CD14-positive monocyte (primary cell): ENCODE results near the gene MPST. TPM values are rescaled to one million over a fixed set of nuclear protein-coding genes. Genes with fewer than 3 reads are reported as not detected.

Experiments
- DNase-seq, 3 donors: peaks; one replicate each; pipeline ENCODE4 v3.0.0-alpha.2; 2011 to 2022
- H2AFZ ChIP-seq: 2 replicates; pipeline ENCODE4 v1.6.0; 2012; ENCODE audit warnings: mild to moderate bottlenecking, low read depth, low read length, inconsistent platforms; ENCODE audit not compliant: insufficient read depth, poor library complexity, severe bottlenecking
- H3K27ac ChIP-seq, 2 donors: 1 replicate in 1 of 2; 2 replicates in 1 of 2; pipeline ENCODE4 v1.5.1; 2012 to 2013; ENCODE audit warnings: low read length in 2 of 2, control low read depth in 1 of 2, inconsistent platforms in 1 of 2, low read depth in 1 of 2, mild to moderate bottlenecking in 1 of 2
- H3K27me3 ChIP-seq, 2 donors: one replicate each; pipeline versions ENCODE4 v1.6.0 to v1.6.1; 2011 to 2013; ENCODE audit warnings: low read length in 2 of 2; ENCODE audit not compliant: control insufficient read depth in 2 of 2, insufficient read depth in 2 of 2
- H3K36me3 ChIP-seq, 2 donors: replicated peaks in 1 of 2; 1 replicate in 1 of 2; 2 replicates in 1 of 2; pipeline versions ENCODE4 v1.5.1 to v1.6.1; 2012 to 2013; ENCODE audit warnings: low read length in 2 of 2, control low read depth in 1 of 2, inconsistent platforms in 1 of 2, mild to moderate bottlenecking in 1 of 2; ENCODE audit not compliant: insufficient read depth in 2 of 2, control insufficient read depth in 1 of 2
- H3K4me1 ChIP-seq, 2 donors: 1 replicate in 1 of 2; 2 replicates in 1 of 2; pipeline versions ENCODE4 v1.5.1 to v1.6.1; 2012 to 2013; ENCODE audit warnings: low read length in 2 of 2, control low read depth in 1 of 2, inconsistent platforms in 1 of 2, mild to moderate bottlenecking in 1 of 2, moderate library complexity in 1 of 2; ENCODE audit not compliant: insufficient read depth in 2 of 2, control insufficient read depth in 1 of 2
- H3K4me2 ChIP-seq: replicated peaks from 2 replicates; pipeline ENCODE3; 2012; ENCODE audit warnings: low read length, moderate library complexity, mild to moderate bottlenecking; ENCODE audit not compliant: poor library complexity, severe bottlenecking; ENCODE audit errors: extremely low read depth
- H3K4me3 ChIP-seq, 3 experiments: fragments of 200-600 bp in 1 of 3; sonication (generic) in 1 of 3; replicated peaks in 1 of 3; 1 replicate in 2 of 3; 2 replicates in 1 of 3; pipeline ENCODE4 v1.5.1; 2011 to 2013; ENCODE audit warnings: low read length in 3 of 3, mild to moderate bottlenecking in 3 of 3, control low read depth in 2 of 3, low read depth in 2 of 3, inconsistent platforms in 1 of 3, moderate library complexity in 1 of 3
- H3K79me2 ChIP-seq: 2 replicates; pipeline ENCODE4 v1.6.0; 2012; ENCODE audit warnings: mild to moderate bottlenecking, control low read depth, inconsistent platforms, low read length, moderate library complexity; ENCODE audit not compliant: insufficient read depth
- H3K9ac ChIP-seq: 2 replicates; pipeline ENCODE4 v1.6.0; 2017; ENCODE audit warnings: low read length, mild to moderate bottlenecking; ENCODE audit not compliant: insufficient read depth, poor library complexity, severe bottlenecking
- H3K9me3 ChIP-seq, 2 donors: replicated peaks in 1 of 2; 1 replicate in 1 of 2; 2 replicates in 1 of 2; pipeline versions ENCODE4 v1.5.1 to v1.6.1; 2012 to 2013; ENCODE audit warnings: low read length in 2 of 2, control low read depth in 1 of 2; ENCODE audit not compliant: control insufficient read depth in 1 of 2, insufficient read depth in 1 of 2
- H4K20me1 ChIP-seq: 2 replicates; pipeline ENCODE4 v1.6.0; 2012; ENCODE audit warnings: mild to moderate bottlenecking, low read length, control low read depth, moderate library complexity; ENCODE audit not compliant: insufficient read depth
- H3K27ac Mint-ChIP-seq, 7 donors: one replicate each; pipeline ENCODE4 v1.8.0; 2020; ENCODE audit warnings: mild to moderate bottlenecking in 7 of 7, mixed read lengths in 7 of 7, moderate library complexity in 6 of 7, inconsistent platforms in 2 of 7
- H3K27me3 Mint-ChIP-seq, 3 donors: one replicate each; pipeline ENCODE4 v1.8.0; 2021 to 2022; ENCODE audit warnings: low read depth in 3 of 3, mild to moderate bottlenecking in 3 of 3, mixed read lengths in 3 of 3, moderate library complexity in 3 of 3, inconsistent platforms in 1 of 3
- H3K36me3 Mint-ChIP-seq, 2 donors: one replicate each; pipeline ENCODE4 v1.8.0; 2020; ENCODE audit warnings: mixed read lengths in 2 of 2, inconsistent platforms in 1 of 2, mild to moderate bottlenecking in 1 of 2
- H3K4me1 Mint-ChIP-seq: one replicate; pipeline ENCODE4 v1.8.0; 2020; ENCODE audit warnings: mild to moderate bottlenecking, mixed read lengths
- H3K4me3 Mint-ChIP-seq, 2 donors: one replicate each; pipeline ENCODE4 v1.8.0; 2020; ENCODE audit warnings: mild to moderate bottlenecking in 2 of 2, mixed read lengths in 2 of 2, moderate library complexity in 1 of 2
- H3K9me3 Mint-ChIP-seq, 7 donors: one replicate each; pipeline ENCODE4 v1.8.0; 2020 to 2022; ENCODE audit warnings: mixed read lengths in 7 of 7, mild to moderate bottlenecking in 6 of 7, moderate library complexity in 6 of 7, inconsistent platforms in 2 of 7
- CTCF ChIP-seq: fragments of 200-600 bp; IDR thresholded peaks from one replicate; pipeline ENCODE4 v1.8.0; 2022; ENCODE audit warnings: antibody characterized with exemption, mild to moderate bottlenecking
- WGBS: methylation state at CpG from one replicate; pipeline ENCODE4 v1.1.5; 2013; ENCODE audit warnings: missing lambda C conversion rate; ENCODE audit not compliant: insufficient coverage; 5-methylcytosine and 5-hydroxymethylcytosine counted together
- intact Hi-C, 2 donors: fragments of 100-400 bp; cut with micrococcal nuclease; formaldehyde crosslinking; loops; one replicate each; pipeline versions ENCODE4 v1.15.0 to v1.15.1; 2023
- polyA plus RNA-seq, 3 donors: library from polyadenylated mRNA; depleted of rRNA in 1 of 3; unstranded in 2 of 3; stranded (reverse) in 1 of 3; fragments of 300-500 nt in 2 of 3; fragments of >200 nt in 1 of 3; fragmentation: Illumina TruSeq in 2 of 3; gene quantifications; 1 replicate in 2 of 3; 2 replicates in 1 of 3; pipeline ENCODE4 v1.2.3, GENCODE V29; 2012 to 2021

Gene MPST
- polyA plus RNA-seq, 3 donors, result 27.9 to 53.7 (median 51.2) TPM

- DNase-seq, result no peak
- TF ChIP-seq CTCF, result no peak
- no peak overlapping the region for H3K27ac ChIP-seq
Observed at GRCh38 chr22:37064553-37064952, 45.0 kb downstream of the MPST start.

GRCh38 chr22:37065180-37065579 lies 45.6 kb downstream of the MPST start:
- H3K4me3 Mint-ChIP-seq, result no peak overlapping the region
- no peak overlapping the region for H2AFZ ChIP-seq
- H3K4me3 ChIP-seq, result no peak overlapping the region
- no peak for TF ChIP-seq CTCF
- no peak overlapping the region for H3K27ac ChIP-seq
- peaks cover 4 to 5% of the 10 kb centered on the region in 2 donors for H3K36me3 ChIP-seq
- H3K4me1 Mint-ChIP-seq, result no peaks in the 10 kb centered on the region
- no peaks in the 10 kb centered on the region for H3K79me2 ChIP-seq
- WGBS, result 97% methylated on average over 3 of the region's 3 CpGs
- peaks cover 20 to 33% (median 32%) of the 10 kb centered on the region in 3 donors for H3K27me3 Mint-ChIP-seq
- peaks cover 3 to 14% of the 10 kb centered on the region in 2 donors for H3K36me3 Mint-ChIP-seq
- H3K4me1 ChIP-seq, result no peaks in the 10 kb centered on the region
- H3K27me3 ChIP-seq, result peaks cover 10 to 26% of the 10 kb centered on the region in 2 donors
- H3K4me2 ChIP-seq, result no peak overlapping the region
- no peak overlapping the region for H3K27ac Mint-ChIP-seq
- no peaks in the 10 kb centered on the region for H4K20me1 ChIP-seq
- DNase-seq, result no peak
- H3K9me3 Mint-ChIP-seq, result peaks cover 0 to 5% (median 0%) of the 10 kb centered on the region in 7 donors
- no peak overlapping the region for H3K9ac ChIP-seq
- intact Hi-C loops, result no loop called here
- H3K9me3 ChIP-seq, result no peaks in the 10 kb centered on the region

More at GRCh38 chr22:37064553-37064952, 45.0 kb downstream of the MPST start:
- Mint-ChIP-seq H3K36me3 (peaks cover 3 to 15% of the 10 kb centered on the region in 2 donors), H3K4me1 (no peaks in the 10 kb centered on the region), H3K4me3 (no peak overlapping the region), H3K27ac (peak overlapping the region in 1 of 7 donors; percentile 36), H3K9me3 (peaks cover 0 to 3% (median 0%) of the 10 kb centered on the region in 7 donors), H3K27me3 (peaks cover 15 to 27% (median 27%) of the 10 kb centered on the region in 3 donors)
- 96% methylated on average over 10 of the region's 11 CpGs for WGBS
- H3K79me2 ChIP-seq, result no peaks in the 10 kb centered on the region
- H4K20me1 ChIP-seq, result no peaks in the 10 kb centered on the region
- intact Hi-C loops, result no loop called here
- peaks cover 8 to 19% of the 10 kb centered on the region in 2 donors for H3K27me3 ChIP-seq
- no peak overlapping the region for H3K9ac ChIP-seq
- H3K36me3 ChIP-seq, result peaks cover 10% of the 10 kb centered on the region in 2 donors
- H3K4me3 ChIP-seq, result no peak overlapping the region
- H3K9me3 ChIP-seq, result no peaks in the 10 kb centered on the region
- no peak overlapping the region for H2AFZ ChIP-seq
- no peaks in the 10 kb centered on the region for H3K4me1 ChIP-seq
- no peak overlapping the region for H3K4me2 ChIP-seq
